GM21515 (cell line): ENCODE data around the gene ECHS1.

Experiments used
- ATAC-seq: cut with Tn5 transposase; IDR thresholded peaks from one replicate; pipeline ENCODE4 v1.9.1; 2021; ENCODE audit not compliant: unreplicated experiment

The ECHS1 gene

GRCh38 chr10:133344236-133344635 lies 28.9 kb downstream of the ECHS1 start:
- no peak for ATAC-seq

GRCh38 chr10:133343558-133343957 lies 29.6 kb downstream of the ECHS1 start:
- no peak for ATAC-seq

GRCh38 chr10:133342942-133343341 lies 30.2 kb downstream of the ECHS1 start:
- ATAC-seq = no peak

GRCh38 chr10:133341983-133342382 lies 31.2 kb downstream of the ECHS1 start:
- ATAC-seq = no peak

GRCh38 chr10:133339708-133340380 lies 33.3 kb downstream of the ECHS1 start:
- ATAC-seq = no peak

GRCh38 chr10:133338080-133339071 lies 34.8 kb downstream of the ECHS1 start:
- no peak for ATAC-seq

GRCh38 chr10:133337370-133337725 lies 35.8 kb downstream of the ECHS1 start:
- no peak for ATAC-seq

GRCh38 chr10:133336577-133337369 lies 36.4 kb downstream of the ECHS1 start, which contains the start of gene CALY:
Gene CALY (minus strand): TSS chr10:133336896. CDS start chr10:133328989, 7,907 bp downstream.
- no peak for ATAC-seq

- no peak for ATAC-seq
Measured at GRCh38 chr10:133336118-133336576, 37.0 kb downstream of the ECHS1 start.

- no peak for ATAC-seq
Measured at GRCh38 chr10:133335246-133336117, 37.7 kb downstream of the ECHS1 start.

- no peak for ATAC-seq
Measured at GRCh38 chr10:133334503-133335245, 38.5 kb downstream of the ECHS1 start.

- ATAC-seq = no peak
Measured at GRCh38 chr10:133332936-133333699, 40.0 kb downstream of the ECHS1 start.

GRCh38 chr10:133329491-133330202 lies 43.5 kb downstream of the ECHS1 start:
- peak; percentile 83 for ATAC-seq

GRCh38 chr10:133328358-133329343 lies 44.5 kb downstream of the ECHS1 start:
- no peak for ATAC-seq

- ATAC-seq = no peak
Measured at GRCh38 chr10:133327651-133328357, 45.4 kb downstream of the ECHS1 start.
